Measurements from ENCODE around the gene LZTR1.
A peak's percentile ranks its signal among the peaks of the same experiment; 100 is the strongest.

Gene LZTR1

DNA sequence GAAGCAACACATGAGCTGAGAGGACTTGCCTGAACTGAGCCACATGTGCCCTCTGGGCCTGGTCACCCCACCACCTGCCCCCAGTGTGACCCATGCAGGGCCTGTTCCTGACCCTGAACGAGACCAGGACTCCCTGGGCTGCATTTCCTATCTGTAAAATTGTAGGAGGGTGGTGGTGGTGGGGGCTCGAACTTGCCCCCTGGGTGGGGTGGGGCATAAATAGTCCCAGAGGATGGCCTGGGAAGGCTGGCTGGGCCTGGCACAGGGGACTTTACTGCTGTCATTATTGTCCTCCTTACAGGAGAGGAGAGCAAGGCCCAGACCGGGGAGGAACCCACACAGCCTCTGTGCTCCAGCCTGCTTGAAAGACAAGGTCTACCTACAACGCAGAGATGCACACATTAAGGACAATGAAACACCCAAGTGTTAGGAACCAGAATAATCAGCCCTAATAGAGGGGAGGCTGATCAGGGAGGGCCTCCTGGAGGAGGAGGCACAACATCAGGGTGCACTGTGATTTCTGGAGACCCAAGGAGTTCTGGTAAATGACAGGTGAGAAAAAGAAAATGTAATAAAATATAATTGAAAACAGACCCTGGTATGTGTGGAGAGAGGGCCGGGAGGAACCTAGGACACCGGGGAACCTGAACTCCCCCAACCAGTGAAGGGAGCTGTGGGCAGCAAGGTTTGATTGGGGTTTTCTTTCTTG lies 17.9 kb upstream of the LZTR1 start:
- no peak overlapping the region for H3K14ac ChIP-seq (ENCODE audit: low read length)
- no peak overlapping the region for H3K27ac ChIP-seq (ENCODE audit: low read depth, low read length)
- no peak overlapping the region for H3K18ac ChIP-seq (ENCODE audit: low read length)
- no peak overlapping the region for H3K23ac ChIP-seq (ENCODE audit: low read length)
- no peak for DNase-seq
- H4K91ac ChIP-seq (ENCODE audit: low read depth, low read length): no peak overlapping the region
- no peak overlapping the region for H2BK12ac ChIP-seq (ENCODE audit: low read length)
- no peak overlapping the region for H2AK5ac ChIP-seq (ENCODE audit: low read length)
- H2BK5ac ChIP-seq (ENCODE audit: low read depth, low read length, poor library complexity): no peak overlapping the region
- H2AFZ ChIP-seq (ENCODE audit: insufficient read depth, low read length, poor library complexity): no peak overlapping the region
- peaks cover 24% of the 10 kb centered on the region for H3K27me3 ChIP-seq (ENCODE audit: insufficient read depth, low read length)
- no peak overlapping the region for H2BK120ac ChIP-seq (ENCODE audit: insufficient read depth, low read length, poor library complexity)
- H3K4ac ChIP-seq (ENCODE audit: low read depth, low read length): no peak overlapping the region
- H3K9me3 ChIP-seq (ENCODE audit: insufficient read depth, low read depth, low read length): peaks cover 2% of the 10 kb centered on the region
- H3K36me3 ChIP-seq (ENCODE audit: control insufficient read depth in 1 of 2, insufficient read depth in 2 of 2, low read length in 2 of 2): no peaks in the 10 kb centered on the region
- H3K79me2 ChIP-seq (ENCODE audit: control insufficient read depth, insufficient read depth, low read length, poor library complexity): no peaks in the 10 kb centered on the region
- H4K8ac ChIP-seq (ENCODE audit: low read depth, low read length): no peak overlapping the region
- no peak overlapping the region for H4K12ac ChIP-seq (ENCODE audit: low read depth, low read length)
- H3K9ac ChIP-seq (ENCODE audit: low read length): no peak overlapping the region
- no peaks in the 10 kb centered on the region for H3K4me1 ChIP-seq (ENCODE audit: control insufficient read depth in 1 of 2, insufficient read depth in 2 of 2, low read length in 2 of 2)
- WGBS (ENCODE audit: extremely low coverage, insufficient coverage, insufficient read length): no CpG with 5 or more reads among the region's 6 CpGs
- peak overlapping the region; percentile 46 for H3K4me2 ChIP-seq (ENCODE audit: low read length)
- H3K79me1 ChIP-seq (ENCODE audit: low read length): no peaks in the 10 kb centered on the region
- no peak overlapping the region for H3K4me3 ChIP-seq (ENCODE audit: low read depth, low read length)

GRCh38 chr22:20964799-20965103 lies 17.3 kb upstream of the LZTR1 start:
- Histone ChIP-seq H3K9me3 (ENCODE audit: insufficient read depth, low read depth, low read length) (peaks cover 2% of the 10 kb centered on the region), H3K18ac (ENCODE audit: low read length) (no peak overlapping the region), H2BK120ac (ENCODE audit: insufficient read depth, low read length, poor library complexity) (no peak overlapping the region), H3K23ac (ENCODE audit: low read length) (no peak overlapping the region), H3K9ac (ENCODE audit: low read length) (no peak overlapping the region), H2BK5ac (ENCODE audit: low read depth, low read length, poor library complexity) (no peak overlapping the region), H4K12ac (ENCODE audit: low read depth, low read length) (no peak overlapping the region), H2AFZ (ENCODE audit: insufficient read depth, low read length, poor library complexity) (no peak overlapping the region), H3K79me1 (ENCODE audit: low read length) (no peaks in the 10 kb centered on the region), H3K4ac (ENCODE audit: low read depth, low read length) (no peak overlapping the region), H3K4me3 (ENCODE audit: low read depth, low read length) (no peak overlapping the region), H3K79me2 (ENCODE audit: control insufficient read depth, insufficient read depth, low read length, poor library complexity) (no peaks in the 10 kb centered on the region), H3K27ac (ENCODE audit: low read depth, low read length) (no peak overlapping the region), H2AK5ac (ENCODE audit: low read length) (no peak overlapping the region), H3K4me1 (ENCODE audit: control insufficient read depth in 1 of 2, insufficient read depth in 2 of 2, low read length in 2 of 2) (no peaks in the 10 kb centered on the region), H3K4me2 (ENCODE audit: low read length) (peak overlapping the region; percentile 46), H4K91ac (ENCODE audit: low read depth, low read length) (no peak overlapping the region), H4K8ac (ENCODE audit: low read depth, low read length) (no peak overlapping the region), H3K36me3 (ENCODE audit: control insufficient read depth in 1 of 2, insufficient read depth in 2 of 2, low read length in 2 of 2) (no peaks in the 10 kb centered on the region), H3K27me3 (ENCODE audit: insufficient read depth, low read length) (peaks cover 24% of the 10 kb centered on the region), H2BK12ac (ENCODE audit: low read length) (no peak overlapping the region), H3K14ac (ENCODE audit: low read length) (no peak overlapping the region)
- no peak for DNase-seq
- no CpG with 5 or more reads among the region's 28 CpGs for WGBS (ENCODE audit: extremely low coverage, insufficient coverage, insufficient read length)

DNA sequence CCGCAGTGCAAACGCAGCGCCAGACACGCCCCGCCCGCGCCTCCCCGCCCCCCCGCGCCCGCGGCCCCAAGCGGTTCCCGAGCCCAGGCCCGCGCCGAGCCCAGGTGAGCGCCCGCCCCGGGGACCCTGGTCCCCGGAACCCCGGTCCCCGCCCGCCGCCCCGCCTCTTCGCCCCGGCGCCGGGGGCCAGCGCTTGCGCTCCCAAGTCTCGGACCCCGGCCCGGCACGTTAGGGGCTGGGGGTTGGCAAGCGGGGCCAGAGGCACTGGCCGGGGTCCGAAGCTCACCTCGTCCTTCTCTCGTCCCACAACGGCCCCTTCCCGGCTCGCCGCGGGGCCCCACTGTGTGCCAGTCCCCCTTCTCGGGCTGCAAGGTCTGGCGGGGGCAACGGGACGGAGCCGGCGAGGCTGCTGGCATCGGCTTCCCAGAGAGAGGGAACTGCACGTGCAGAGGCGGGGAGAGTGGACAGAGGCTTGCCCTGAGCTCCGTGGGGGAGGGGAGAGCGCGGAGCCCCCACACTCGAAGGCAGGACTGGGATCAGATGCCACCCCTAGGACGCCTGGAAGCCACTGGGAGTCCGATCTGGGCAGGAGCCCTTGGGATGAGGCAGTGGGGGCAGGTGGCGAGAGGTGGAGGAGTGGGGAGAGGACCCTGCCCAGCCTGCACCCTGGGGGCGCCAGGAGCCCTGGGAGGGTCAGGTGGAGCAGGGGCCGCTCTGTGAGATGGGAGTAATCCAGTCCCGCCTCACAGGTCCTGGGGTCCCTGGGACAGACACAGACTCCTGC lies 16.8 kb upstream of the LZTR1 start:
- Histone ChIP-seq H3K4me3 (ENCODE audit: low read depth, low read length) (no peak overlapping the region), H2AK5ac (ENCODE audit: low read length) (no peak overlapping the region), H3K4ac (ENCODE audit: low read depth, low read length) (no peak overlapping the region), H3K18ac (ENCODE audit: low read length) (no peak overlapping the region), H3K4me2 (ENCODE audit: low read length) (peak overlapping the region; percentile 54), H3K79me2 (ENCODE audit: control insufficient read depth, insufficient read depth, low read length, poor library complexity) (no peaks in the 10 kb centered on the region), H2AFZ (ENCODE audit: insufficient read depth, low read length, poor library complexity) (no peak overlapping the region), H3K27me3 (ENCODE audit: insufficient read depth, low read length) (peaks cover 24% of the 10 kb centered on the region), H3K4me1 (ENCODE audit: control insufficient read depth in 1 of 2, insufficient read depth in 2 of 2, low read length in 2 of 2) (no peaks in the 10 kb centered on the region), H3K14ac (ENCODE audit: low read length) (no peak overlapping the region), H3K27ac (ENCODE audit: low read depth, low read length) (no peak overlapping the region), H3K23ac (ENCODE audit: low read length) (no peak overlapping the region), H3K79me1 (ENCODE audit: low read length) (no peaks in the 10 kb centered on the region), H2BK5ac (ENCODE audit: low read depth, low read length, poor library complexity) (no peak overlapping the region), H2BK120ac (ENCODE audit: insufficient read depth, low read length, poor library complexity) (no peak overlapping the region), H4K8ac (ENCODE audit: low read depth, low read length) (no peak overlapping the region), H3K9ac (ENCODE audit: low read length) (no peak overlapping the region), H4K91ac (ENCODE audit: low read depth, low read length) (no peak overlapping the region), H4K12ac (ENCODE audit: low read depth, low read length) (no peak overlapping the region), H2BK12ac (ENCODE audit: low read length) (no peak overlapping the region), H3K36me3 (ENCODE audit: control insufficient read depth in 1 of 2, insufficient read depth in 2 of 2, low read length in 2 of 2) (no peaks in the 10 kb centered on the region), H3K9me3 (ENCODE audit: insufficient read depth, low read depth, low read length) (peaks cover 2% of the 10 kb centered on the region)
- no peak for DNase-seq
- no CpG with 5 or more reads among the region's 65 CpGs for WGBS (ENCODE audit: extremely low coverage, insufficient coverage, insufficient read length)

DNA sequence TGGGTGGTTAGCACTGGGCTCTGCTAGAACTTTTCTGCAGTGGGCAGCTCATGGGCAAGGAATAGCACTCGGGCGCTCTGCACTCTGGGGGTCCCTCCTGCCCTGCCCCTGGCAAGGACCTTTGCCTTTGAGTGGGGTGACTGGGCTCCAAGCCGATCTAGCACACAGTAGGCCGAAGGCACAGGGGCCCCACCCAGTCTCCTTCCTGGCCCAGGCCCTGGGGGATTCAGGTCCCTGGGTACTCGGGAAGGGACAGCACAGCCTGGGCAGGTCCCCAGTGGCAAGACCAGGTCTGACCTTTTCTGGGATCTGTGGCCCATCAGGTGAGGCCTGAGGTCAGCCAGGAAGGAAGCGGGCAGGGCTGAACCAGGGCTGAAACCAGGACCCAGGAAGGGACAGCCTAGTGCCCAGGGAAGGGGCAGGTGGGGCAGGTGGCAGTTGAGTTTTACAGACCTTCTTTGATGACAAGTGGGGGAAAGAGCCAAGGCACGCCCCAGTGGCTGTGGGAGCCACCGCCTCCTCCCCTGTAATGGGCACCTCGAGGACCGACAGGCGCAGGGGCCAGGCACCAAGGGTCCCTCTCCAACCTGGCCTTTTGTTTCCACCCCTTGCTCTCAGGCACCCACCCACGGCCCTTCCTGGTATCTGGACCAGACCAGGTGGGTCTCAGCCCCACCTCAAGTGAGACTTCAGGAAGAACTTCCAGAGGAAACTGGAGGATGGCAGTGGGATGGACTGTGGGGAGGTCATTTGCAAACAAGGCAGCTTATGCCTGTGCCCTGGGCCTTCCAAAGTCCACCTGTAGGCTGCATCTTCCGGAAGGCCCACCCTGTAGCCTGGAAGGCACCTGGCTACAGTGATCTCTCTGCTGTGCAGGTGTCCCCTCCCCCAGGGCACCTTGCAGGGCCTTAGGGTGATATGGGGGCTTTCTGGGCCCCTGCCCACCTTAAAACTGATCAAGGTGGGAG lies 15.9 kb upstream of the LZTR1 start:
- no peak overlapping the region for H4K91ac ChIP-seq (ENCODE audit: low read depth, low read length)
- H3K27me3 ChIP-seq (ENCODE audit: insufficient read depth, low read length): peaks cover 24% of the 10 kb centered on the region
- H2BK120ac ChIP-seq (ENCODE audit: insufficient read depth, low read length, poor library complexity): no peak overlapping the region
- H3K23ac ChIP-seq (ENCODE audit: low read length): no peak overlapping the region
- H3K27ac ChIP-seq (ENCODE audit: low read depth, low read length): no peak overlapping the region
- no peak overlapping the region for H2AFZ ChIP-seq (ENCODE audit: insufficient read depth, low read length, poor library complexity)
- no peak for DNase-seq
- H3K4me2 ChIP-seq (ENCODE audit: low read length): no peak overlapping the region
- H3K9me3 ChIP-seq (ENCODE audit: insufficient read depth, low read depth, low read length): peaks cover 2% of the 10 kb centered on the region
- H3K18ac ChIP-seq (ENCODE audit: low read length): no peak overlapping the region
- H3K9ac ChIP-seq (ENCODE audit: low read length): no peak overlapping the region
- no peak overlapping the region for H3K4me3 ChIP-seq (ENCODE audit: low read depth, low read length)
- no peaks in the 10 kb centered on the region for H3K4me1 ChIP-seq (ENCODE audit: control insufficient read depth in 1 of 2, insufficient read depth in 2 of 2, low read length in 2 of 2)
- no peak overlapping the region for H2AK5ac ChIP-seq (ENCODE audit: low read length)
- no peak overlapping the region for H4K12ac ChIP-seq (ENCODE audit: low read depth, low read length)
- H3K79me1 ChIP-seq (ENCODE audit: low read length): no peaks in the 10 kb centered on the region
- no peak overlapping the region for H4K8ac ChIP-seq (ENCODE audit: low read depth, low read length)
- H2BK12ac ChIP-seq (ENCODE audit: low read length): no peak overlapping the region
- no peak overlapping the region for H2BK5ac ChIP-seq (ENCODE audit: low read depth, low read length, poor library complexity)
- no peaks in the 10 kb centered on the region for H3K79me2 ChIP-seq (ENCODE audit: control insufficient read depth, insufficient read depth, low read length, poor library complexity)
- WGBS (ENCODE audit: extremely low coverage, insufficient coverage, insufficient read length): no CpG with 5 or more reads among the region's 13 CpGs
- H3K4ac ChIP-seq (ENCODE audit: low read depth, low read length): no peak overlapping the region
- H3K14ac ChIP-seq (ENCODE audit: low read length): no peak overlapping the region
- no peaks in the 10 kb centered on the region for H3K36me3 ChIP-seq (ENCODE audit: control insufficient read depth in 1 of 2, insufficient read depth in 2 of 2, low read length in 2 of 2)
